IPS DF 19.7 (cell line): ENCODE measurements around the gene TLE1.
"Not testable (repeated sequence)": the region's sequence is repeated elsewhere in the genome, so short reads cannot be mapped to it uniquely, and the experiment has no call there.

ENCODE experiments used
- DNase-seq: peaks from one replicate; pipeline ENCODE4 v3.0.0-alpha.2; 2013; ENCODE audit warnings: low read depth, low spot score

The TLE1 gene

DNA sequence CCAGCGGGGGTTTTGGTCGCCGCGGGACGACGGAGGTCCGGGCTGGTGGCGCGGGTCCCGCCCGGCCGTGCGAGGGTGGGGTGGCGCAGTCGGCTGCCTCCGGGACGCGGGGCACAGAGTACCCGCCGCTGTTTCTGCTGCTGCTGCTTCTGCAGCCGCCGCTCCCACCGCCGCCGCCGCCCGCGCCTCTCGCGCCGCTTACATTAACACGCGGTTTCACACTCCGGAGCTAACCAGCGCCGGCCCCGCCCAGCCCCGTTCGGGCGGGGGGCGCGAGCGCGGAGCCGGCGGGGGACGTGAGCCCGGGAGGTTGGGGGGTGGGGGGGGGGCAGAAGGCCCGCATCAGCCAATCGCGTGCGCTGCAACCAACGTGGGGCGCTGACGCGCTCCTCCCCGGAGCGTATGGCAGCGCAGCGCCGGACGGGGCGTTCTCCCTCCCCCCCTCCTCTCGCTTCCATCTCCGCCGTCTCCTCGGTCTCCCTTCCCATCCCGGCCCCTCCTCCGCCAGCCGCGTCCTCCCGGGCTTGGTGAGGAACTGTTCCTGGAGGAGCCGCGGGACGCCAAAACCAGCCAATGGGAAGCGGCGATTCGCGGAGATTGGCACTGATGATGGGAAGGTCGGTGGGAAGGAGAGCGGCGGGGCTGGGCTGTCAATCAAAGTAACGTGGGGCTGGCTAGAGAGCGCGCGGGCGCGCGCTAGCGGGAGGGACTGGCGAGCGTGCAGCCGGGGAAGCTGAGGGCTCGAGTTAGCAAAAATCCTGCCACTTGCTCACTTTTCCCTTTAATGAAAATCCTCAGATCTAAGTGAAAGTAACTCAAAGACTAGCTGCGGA lies at the start of gene TLE1:
TLE1 (minus strand) TSS at position 205 of the 833 bp plus-strand sequence. CDS start 1,307 bp downstream, outside the sequence.
- peak; percentile 96 for DNase-seq

- DNase-seq, result no peak
Measured at GRCh38 chr9:81737871-81738507, 48.6 kb upstream of the TLE1 start.

- DNase-seq, result not testable (repeated sequence)
Measured at GRCh38 chr9:81730498-81730897, 41.2 kb upstream of the TLE1 start.

DNA sequence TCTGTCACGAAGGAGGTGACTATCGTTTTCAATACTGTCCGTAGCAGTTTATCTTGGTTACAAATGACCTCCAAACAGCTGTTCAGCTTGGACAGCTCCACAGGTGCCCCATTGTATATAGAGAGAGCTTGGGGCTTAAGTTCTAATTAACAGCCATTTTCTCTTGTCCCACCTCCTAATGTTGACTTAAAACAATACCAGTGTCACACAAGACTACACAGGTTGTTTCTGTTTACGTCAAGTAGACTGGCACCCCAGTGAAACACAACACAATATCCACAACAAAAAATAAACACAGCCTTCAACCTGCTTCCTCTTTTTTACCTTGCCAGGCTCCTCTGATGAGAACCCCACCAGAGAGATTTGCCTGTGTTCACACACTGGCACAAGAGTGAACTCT lies 39.8 kb upstream of the TLE1 start:
- no peak for DNase-seq

DNA sequence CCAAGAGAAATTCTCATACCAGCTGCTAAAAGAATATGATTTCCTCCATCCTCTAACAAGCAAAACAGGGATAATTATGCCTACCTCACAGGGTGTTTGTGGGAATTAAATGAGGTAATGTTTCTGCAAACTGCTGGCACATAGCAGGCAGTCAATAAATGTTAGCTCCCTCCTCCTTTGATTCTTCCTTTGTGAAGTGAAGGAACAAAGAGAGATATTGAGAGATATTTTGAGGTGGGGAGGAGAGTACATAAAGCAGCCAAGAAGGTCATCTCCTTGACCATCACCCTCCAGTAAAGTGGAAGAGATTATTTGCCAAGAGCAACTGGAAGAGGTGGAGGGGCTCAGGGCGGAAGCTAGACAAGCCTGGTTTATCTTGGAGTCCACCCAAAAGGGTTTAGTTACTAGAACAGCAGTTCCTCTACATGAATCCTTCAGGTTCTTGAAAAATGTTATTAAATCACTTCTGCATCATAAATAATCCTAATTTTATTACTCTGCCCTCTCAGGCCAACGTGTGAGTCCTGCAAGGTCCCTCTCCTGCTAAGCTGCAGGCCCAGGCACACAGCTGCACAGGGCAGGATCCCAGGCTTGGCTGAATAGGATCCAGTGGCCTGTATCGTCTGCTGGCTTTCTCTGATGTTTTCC lies 35.0 kb upstream of the TLE1 start:
- DNase-seq, result no peak

GRCh38 chr9:81722277-81722676 lies 32.9 kb upstream of the TLE1 start:
- DNase-seq, result no peak

GRCh38 chr9:81720450-81721086 lies 31.2 kb upstream of the TLE1 start:
- no peak for DNase-seq

DNA sequence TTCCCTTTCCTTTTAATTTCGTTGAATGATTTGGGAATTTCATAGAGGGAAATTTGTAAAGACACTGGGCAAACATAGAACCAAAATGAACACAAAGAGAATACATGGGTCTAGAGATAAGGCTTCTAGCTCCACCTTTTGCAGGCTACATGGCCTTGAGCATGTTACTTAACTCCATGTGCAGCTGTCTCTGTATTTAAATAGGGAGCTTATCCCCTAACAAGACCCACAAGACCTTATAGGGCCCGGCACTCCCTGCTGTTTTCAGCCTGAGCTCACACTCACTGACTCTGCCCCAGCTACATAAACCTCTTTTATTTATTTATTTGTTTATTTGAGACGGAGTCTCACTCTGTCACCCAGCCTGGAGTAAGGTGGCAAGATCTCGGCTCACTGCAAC lies 30.6 kb upstream of the TLE1 start:
- DNase-seq, result no peak

DNA sequence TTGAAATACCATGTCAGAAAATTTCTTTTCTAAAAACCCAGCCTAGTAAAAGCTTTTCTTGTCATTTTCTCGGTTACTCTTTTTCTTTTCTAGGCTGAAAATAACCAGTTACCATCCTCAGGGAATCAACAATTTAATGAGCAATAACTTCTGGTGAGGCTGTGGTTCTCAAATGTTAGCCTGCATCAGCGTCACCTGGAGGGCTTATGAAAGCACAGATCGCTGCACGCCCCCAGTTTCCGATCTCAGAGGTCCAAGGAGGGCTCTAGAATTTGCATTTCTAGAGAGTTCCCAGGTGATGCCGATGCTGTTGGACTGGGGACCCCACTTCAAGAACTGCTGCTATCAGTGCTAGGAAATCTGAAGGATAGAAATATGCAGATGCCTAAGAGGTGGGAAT lies 28.9 kb upstream of the TLE1 start:
- no peak for DNase-seq

GRCh38 chr9:81717747-81718077 lies 28.4 kb upstream of the TLE1 start:
- DNase-seq, result no peak

DNA sequence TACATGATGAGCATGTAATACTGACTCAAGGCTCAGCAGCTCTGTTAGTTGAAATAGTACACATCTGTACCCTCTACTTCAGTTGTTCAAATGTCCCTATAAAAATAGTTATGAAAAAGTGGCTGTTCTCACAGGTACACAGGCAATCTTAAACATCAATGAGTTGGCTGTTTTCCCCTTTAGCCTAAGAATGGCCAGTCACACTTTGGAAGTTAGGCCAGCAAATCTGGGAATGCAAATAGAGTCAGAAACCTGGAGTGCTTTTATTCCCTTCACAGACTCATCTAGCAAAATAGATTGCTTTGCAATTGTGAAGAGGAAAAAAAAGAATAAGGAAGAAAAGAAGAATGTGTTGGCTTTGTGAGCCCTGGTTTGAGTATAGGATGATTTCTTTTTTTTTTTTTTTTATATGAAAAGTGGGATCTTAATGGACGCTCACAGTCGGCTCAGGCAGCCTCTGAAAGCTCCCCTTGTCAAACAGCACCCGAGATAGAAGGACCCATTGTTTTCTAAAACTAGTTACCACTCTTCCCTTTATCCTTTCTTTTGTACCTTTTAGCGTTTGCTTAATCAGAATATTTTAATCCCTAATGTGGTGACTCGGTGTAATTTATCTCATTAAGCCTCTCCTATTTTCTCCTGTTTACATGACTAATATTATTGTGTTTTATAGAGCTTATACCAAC lies 27.9 kb upstream of the TLE1 start:
- no peak for DNase-seq

DNA sequence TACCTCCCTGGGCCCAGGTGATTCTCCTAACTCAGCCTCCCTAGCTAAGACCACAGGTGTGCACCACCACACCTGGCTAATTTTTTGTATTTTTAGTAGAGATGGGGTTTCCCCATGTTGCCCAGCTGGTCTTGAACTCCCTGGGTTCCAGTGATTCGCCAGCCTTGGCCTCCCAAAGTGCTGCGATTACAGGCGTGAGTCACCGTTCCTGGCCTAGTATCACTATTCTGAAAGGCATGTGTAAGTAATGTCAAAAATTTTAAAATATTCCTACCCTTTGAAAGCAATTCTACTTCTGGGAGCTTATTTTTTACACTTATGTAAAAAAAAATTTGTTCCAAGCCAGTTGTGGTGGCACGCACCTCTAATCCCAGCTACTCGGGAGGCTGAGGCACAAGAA lies 27.1 kb upstream of the TLE1 start:
- DNase-seq, result no peak

DNA sequence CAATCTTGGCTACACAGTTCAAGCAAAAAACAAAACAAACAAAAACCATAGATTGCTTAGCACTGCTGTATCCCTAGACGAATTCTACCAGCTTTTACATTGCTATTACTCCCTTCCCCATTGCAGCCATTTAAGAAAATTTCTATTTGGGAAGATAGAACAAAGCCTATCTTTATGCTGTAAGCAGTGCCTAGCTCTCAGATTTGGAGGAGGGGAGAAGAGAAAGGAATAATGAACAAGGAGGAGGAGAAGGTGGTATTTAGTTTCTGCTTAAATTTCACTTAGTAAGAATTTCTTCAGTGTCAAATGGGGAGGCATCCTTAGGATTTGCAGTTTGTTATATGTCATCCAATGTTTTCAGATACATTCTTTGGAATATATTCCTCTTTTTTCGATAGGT lies 16.2 kb upstream of the TLE1 start:
- no peak for DNase-seq

DNA sequence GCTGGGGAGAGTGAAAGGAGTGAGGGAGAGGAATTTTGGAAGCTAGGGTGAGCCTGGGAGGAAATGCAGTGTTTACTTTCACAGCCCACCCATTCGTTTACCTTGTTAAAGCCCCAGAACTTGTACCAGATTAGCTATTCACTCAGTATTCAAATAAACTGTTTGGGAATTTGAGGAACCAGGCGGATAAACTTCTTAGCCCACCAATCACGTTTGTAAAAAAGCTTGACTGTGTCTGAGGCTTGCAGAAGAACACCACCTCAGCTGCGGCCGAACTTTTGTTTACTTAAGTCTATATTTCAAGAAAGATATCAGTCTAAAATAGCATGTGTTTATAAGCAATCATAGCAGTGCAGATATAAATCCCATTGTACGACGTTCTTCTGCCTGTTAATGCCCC lies 5.2 kb upstream of the TLE1 start:
- no peak for DNase-seq

- no peak for DNase-seq
Measured at GRCh38 chr9:81693671-81694378, 4.5 kb upstream of the TLE1 start.

GRCh38 chr9:81690251-81690851 lies 1.0 kb upstream of the TLE1 start:
- peak; percentile 30 for DNase-seq

DNA sequence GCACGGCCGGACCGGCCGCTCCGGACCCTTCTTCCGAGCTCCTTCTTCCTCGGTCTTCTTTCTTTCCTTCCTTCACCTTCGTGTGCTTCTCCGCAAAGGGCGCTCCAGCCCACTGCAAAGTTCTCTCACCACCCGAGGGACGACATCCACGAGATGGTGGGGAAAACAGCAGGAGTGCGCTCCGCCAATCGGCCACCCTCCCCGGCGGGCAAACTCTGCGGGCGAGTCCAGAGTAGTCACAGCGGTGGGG lies 329 bp downstream of the TLE1 start:
- DNase-seq, result not testable (repeated sequence)

GRCh38 chr9:81688262-81689092 lies 870 bp downstream of the TLE1 start:
- not testable (repeated sequence) for DNase-seq

DNA sequence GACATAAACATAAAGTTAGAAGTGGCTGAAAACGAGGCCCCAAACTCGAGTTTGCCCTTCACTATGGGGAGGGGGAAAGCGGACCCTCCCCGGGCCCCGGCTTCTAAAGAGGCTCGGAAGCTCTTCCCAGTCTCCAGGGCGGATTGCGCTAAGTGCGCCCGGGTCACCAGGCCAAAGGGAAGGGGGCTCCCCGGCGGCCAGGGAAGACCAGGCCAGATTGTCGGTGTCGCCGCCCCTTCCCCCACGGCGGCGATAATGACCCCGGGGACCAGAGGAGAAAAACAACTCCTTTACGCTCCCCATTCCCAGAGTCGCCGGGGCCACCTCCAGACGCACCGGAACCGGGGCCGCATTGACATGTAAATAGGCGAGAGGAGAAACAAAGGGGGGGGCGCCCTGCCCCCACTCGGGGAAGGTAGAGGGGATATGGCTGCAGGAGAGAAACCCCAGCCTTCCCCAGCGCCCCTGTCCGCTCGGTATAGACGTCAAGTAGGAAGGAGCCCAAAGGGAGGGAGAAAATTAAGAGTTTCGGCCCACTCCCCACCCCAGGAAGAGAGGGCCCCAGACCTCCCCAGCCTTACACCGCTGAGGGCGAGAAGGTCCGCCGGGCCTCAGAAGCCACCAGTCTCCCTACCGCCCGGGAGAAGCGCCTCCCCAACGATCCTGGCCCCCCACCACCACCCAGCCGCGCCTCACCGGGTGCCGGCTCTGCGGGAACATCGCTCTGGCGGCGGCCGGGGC lies 1.7 kb downstream of the TLE1 start:
- DNase-seq, result no peak
